GM18519 (cell line): ENCODE results near the gene MLST8.
A peak's percentile ranks its signal among the peaks of the same experiment; 100 is the strongest.

Experiments
- ATAC-seq: cut with Tn5 transposase; IDR thresholded peaks from one replicate; pipeline ENCODE4 v1.9.1; 2021; ENCODE audit warnings: mild to moderate bottlenecking, moderate library complexity; ENCODE audit not compliant: unreplicated experiment, low FRiP score

Gene MLST8

GRCh38 chr16:2206420-2206779, 1.1 kb downstream of the MLST8 start:
- no peak for ATAC-seq

GRCh38 chr16:2206780-2207433, 1.7 kb downstream of the MLST8 start:
- no peak for ATAC-seq

DNA sequence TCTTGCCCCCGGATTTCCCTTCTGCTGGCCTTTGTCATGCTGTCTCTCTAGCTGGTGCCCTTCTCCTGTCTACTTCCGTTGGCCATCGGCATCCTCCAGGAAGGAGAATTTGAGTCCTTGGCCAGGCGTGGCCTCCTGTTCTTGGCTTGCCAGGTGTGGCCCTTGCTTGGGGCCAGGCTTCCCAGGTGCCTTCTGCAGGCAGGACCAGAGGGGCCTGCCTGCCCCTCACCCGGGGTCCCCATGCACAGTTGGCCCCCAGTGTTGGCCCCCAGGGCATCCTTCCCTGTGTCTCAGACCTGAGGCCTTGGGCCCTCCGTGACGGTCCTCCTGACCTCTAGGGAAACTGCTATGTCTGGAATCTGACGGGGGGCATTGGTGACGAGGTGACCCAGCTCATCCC, 2.6 kb downstream of the MLST8 start:
- no peak for ATAC-seq

DNA sequence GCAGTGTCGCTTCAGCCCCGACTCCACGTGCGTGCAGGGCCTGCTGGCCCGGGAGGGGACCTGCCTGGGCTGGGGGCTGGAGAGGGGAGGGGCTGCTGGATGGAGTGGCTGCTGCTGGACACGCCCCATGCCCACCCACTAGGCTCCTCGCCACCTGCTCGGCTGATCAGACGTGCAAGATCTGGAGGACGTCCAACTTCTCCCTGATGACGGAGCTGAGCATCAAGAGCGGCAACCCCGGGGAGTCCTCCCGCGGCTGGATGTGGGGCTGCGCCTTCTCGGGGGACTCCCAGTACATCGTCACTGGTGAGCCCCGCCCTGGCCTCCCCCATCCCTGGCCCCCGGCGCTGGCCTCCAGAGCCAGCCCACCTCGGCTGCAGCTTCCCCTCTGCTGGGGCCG, 3.1 kb downstream of the MLST8 start:
- no peak for ATAC-seq

GRCh38 chr16:2208772-2209171, 3.5 kb downstream of the MLST8 start:
- ATAC-seq, result no peak

- no peak for ATAC-seq
These were observed 4.2 kb downstream of the MLST8 start for GRCh38 chr16:2209258-2210008.

- ATAC-seq, result no peak
These were observed 4.7 kb downstream of the MLST8 start for GRCh38 chr16:2210009-2210332.

GRCh38 chr16:2210386-2211365, 5.4 kb downstream of the MLST8 start, which contains the start of gene BRICD5:
Gene BRICD5, minus strand, starts transcription at chr16:2210863. Its CDS starts 30 bp downstream, at chr16:2210833.
- ATAC-seq, result no peak

DNA sequence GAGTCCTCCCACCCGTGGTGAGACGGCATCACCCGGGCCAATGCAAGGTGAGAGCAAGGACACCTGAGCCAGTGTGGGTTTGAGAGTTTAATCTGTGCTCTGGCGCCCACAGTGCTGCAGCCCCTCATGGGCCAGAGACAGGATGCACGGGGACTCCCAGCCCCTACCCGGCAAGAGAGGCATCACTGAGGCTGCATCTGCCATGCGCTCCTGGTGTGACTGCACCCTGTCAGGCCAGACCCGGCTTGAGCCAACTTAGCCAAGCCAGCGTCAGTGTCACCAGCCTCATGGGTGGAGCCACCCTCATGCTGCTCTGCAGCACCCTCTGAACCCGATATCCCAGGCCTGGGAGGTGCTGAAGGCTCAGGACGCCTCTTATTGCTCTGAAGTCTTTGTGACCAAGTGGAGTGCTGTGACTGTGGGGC, 6.7 kb downstream of the MLST8 start:
- ATAC-seq, result no peak

DNA sequence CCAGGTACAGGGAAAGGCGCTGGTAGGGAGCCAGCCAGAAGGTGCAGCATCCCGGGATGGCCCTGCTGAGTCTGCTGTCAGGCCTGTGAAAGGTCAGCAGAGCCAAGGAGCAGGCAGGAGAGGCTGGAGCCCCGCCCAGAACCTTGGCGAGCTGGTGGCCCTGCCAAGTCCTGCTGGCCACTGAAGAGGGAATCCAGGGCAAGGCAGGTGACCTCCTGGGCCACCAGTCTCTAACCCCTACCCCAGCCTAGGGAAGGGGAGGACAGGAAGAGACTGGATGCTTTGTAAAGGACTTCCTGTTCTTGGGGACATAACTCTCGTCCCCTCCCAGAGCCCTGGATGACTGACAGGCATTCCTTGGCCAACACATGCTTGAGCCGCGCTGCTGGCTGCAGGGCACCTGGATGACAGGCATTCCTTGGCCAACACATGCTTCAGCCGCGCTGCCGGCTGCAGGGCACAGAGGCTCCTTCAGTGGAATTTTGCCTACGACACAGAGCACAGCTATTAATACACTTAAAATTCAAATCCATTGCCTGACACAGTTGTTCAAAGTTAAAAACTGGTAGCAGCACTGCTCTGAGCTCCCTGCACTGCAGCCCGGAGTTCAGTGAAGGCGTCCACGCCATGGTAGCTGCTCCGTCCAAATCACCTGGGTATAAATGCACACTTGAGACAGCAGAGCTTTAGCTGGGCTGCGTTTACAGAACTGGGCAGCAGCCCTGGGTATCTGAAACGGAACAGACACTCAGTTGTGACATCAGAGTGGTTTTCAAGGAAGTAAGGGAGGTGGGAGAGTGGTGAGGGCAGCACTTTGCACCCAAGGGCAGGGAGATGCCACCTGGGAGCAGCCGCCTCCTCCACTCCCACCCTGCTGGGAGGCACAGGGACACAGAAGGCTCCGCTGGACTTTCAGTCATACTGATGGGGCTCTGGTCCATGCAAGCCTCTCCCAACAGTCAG, 7.4 kb downstream of the MLST8 start:
- ATAC-seq, result no peak

GRCh38 chr16:2213817-2214718, 8.8 kb downstream of the MLST8 start:
- no peak for ATAC-seq

DNA sequence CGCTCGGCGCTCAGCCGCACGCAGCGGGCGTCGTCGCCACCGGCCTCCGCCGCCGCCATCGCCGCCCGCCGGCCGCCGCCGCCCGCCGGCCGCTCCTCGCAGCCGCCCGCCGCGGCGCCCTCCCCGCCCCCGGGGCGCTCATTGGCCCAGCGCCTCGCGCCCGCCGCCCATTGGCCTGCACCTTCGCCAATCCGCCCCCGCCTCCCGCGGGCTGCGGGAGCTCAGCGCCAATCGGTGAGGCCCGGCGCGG, 9.4 kb downstream of the MLST8 start, which contains the start of gene PGP:
Gene PGP, minus strand, starts transcription at position 122 of the 250 bp plus-strand sequence. Its CDS starts 63 bp downstream, at position 59.
- peak; percentile 71 for ATAC-seq

GRCh38 chr16:2216330-2216729, 11.1 kb downstream of the MLST8 start:
- ATAC-seq, result no peak

DNA sequence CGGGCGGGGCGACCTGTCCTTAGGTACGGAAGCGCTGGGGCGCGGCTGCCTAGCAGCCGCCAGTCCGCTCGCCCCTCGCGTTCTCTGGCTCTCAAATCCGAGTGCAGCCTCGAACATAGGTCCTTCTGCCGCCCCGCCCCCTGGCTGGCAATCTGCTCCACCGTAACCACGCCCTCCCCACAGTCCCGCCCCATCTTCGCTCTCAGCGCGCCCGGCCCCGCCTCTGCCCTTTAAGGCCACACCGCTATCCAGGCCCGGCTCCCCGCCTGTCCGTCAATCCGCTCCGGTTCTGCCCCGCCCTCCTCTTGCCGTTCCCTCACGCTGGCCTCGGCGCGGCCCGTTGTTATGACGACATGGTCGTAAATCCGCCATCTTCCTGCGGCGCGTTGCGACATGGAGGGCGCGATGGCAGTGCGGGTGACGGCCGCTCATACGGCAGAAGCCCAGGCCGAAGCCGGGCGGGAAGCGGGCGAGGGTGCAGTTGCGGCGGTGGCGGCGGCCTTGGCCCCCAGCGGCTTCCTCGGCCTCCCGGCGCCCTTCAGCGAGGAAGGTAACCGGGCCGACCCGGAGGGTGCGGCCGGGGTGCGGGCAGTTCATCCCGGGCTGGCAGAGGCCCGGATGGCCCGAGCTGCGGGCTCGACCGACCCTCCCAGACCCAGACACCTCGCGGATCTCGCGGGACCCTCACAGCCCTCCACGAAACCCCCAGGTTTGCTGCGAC, 18.1 kb downstream of the MLST8 start, which contains the start of gene E4F1:
Gene E4F1, plus strand, starts transcription at position 371 of the 721 bp plus-strand sequence. Its CDS starts 23 bp downstream, at position 394.
- peak; percentile 86 for ATAC-seq

- ATAC-seq, result no peak
These were observed 18.8 kb downstream of the MLST8 start for GRCh38 chr16:2223942-2224486.

DNA sequence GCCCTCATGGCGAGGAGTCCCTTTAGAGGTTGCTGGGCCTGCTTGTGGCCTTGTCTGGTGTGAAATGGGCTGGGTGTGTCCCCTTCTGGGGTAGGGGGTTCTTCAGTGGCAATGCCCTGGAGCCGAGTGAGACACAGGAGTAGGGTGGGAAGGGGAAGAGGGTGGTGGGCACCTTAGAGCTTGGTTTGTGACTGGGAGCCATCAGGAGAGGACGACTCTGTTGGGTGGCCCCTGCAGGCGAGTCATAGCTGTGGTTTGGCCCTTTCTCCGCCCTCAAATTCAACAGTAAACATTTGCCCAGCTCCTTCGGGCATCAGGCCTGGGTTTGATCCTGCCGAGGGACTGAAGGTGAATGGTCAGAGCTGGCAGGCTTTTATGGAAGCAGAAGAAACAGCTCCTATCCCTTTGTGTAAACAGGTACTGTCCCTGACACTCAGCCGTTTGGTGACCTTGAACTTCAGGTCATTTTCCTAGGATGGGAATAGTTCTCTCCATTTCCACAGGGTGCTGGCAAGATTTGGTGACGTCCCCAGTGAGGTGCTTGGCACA, 21.1 kb downstream of the MLST8 start:
- ATAC-seq, result no peak

- no peak for ATAC-seq
These were observed 21.7 kb downstream of the MLST8 start for GRCh38 chr16:2226918-2227317.
